Measurements from ENCODE around the gene E2F1. TPM values are rescaled to one million over a fixed set of nuclear protein-coding genes. Genes with fewer than 3 reads are reported as not detected.
A peak's percentile ranks its signal among the peaks of the same experiment; 100 is the strongest.

The E2F1 gene
- total RNA-seq, 2 donors from 2014 or later: 26.9 to 33.7 TPM

DNA sequence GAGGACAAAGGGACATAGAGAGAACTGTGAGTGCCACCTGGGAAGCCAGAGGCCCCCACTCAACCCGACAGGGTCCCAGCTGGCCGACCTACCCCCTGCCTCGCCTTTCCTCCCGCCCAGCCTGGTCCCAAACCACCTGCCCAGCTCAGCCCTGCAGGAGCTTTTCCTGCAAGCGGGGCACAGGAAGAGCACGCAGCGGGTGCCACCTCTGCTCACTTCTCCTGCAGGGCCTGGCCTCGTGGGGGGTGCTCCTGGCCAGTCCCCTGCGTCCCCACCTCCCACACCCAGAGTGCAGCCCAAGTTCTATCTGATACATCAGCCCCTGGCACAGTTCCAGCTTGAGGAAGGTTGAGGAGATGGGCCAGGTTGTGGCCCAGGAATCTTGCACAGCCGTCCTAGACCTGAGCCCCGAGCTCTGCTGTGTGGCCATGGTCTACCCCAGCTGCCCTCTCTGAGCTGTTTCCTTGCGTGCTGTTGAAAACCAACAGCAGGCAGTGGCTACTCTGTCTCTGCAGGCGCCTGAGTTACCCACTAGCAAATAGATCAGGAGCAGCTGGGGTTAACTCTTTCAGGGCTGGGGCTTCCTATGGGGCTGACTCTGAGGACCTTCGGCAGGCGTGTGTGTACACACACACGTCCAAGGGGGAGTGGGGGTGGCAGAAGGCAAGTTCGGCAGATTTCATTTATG lies 13.6 kb downstream of the E2F1 start:
- Histone ChIP-seq H3K36me3 (ENCODE audit: control insufficient read depth, insufficient read depth, low read length) (peaks cover 29% of the 10 kb centered on the region), H3K9me3 (ENCODE audit: control insufficient read depth, low read length) (no peaks in the 10 kb centered on the region), H3K4me1 (ENCODE audit: control insufficient read depth, insufficient read depth, low read length) (peaks cover 13% of the 10 kb centered on the region), H3K4me3 (ENCODE audit: low read length) (peak overlapping the region; percentile 87), H3K9ac (ENCODE audit: extremely low read depth, low read length, poor library complexity, severe bottlenecking) (no peak overlapping the region), H3K27me3 (ENCODE audit: control insufficient read depth, insufficient read depth, low read length, poor library complexity, severe bottlenecking) (no peaks in the 10 kb centered on the region), H3K27ac (ENCODE audit: low read depth, low read length) (no peak overlapping the region)
- Mint-ChIP-seq H3K4me3 (peak overlapping the region; percentile 93), H3K36me3 (ENCODE audit: low read depth) (peaks cover 55% of the 10 kb centered on the region), H3K27me3 (ENCODE audit: insufficient read depth) (peaks cover 2% of the 10 kb centered on the region), H3K9me3 (no peaks in the 10 kb centered on the region), H3K27ac (peak overlapping the region; percentile 41), H3K4me1 (peaks cover 30% of the 10 kb centered on the region)
- no peak for DNase-seq
- TF ChIP-seq, protein P1, sequence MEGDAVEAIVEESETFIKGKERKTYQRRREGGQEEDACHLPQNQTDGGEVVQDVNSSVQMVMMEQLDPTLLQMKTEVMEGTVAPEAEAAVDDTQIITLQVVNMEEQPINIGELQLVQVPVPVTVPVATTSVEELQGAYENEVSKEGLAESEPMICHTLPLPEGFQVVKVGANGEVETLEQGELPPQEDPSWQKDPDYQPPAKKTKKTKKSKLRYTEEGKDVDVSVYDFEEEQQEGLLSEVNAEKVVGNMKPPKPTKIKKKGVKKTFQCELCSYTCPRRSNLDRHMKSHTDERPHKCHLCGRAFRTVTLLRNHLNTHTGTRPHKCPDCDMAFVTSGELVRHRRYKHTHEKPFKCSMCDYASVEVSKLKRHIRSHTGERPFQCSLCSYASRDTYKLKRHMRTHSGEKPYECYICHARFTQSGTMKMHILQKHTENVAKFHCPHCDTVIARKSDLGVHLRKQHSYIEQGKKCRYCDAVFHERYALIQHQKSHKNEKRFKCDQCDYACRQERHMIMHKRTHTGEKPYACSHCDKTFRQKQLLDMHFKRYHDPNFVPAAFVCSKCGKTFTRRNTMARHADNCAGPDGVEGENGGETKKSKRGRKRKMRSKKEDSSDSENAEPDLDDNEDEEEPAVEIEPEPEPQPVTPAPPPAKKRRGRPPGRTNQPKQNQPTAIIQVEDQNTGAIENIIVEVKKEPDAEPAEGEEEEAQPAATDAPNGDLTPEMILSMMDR (conservative IDR thresholded peaks at IDR 0.05): no peak
- 58 to 78% methylated on average over 7 to 17 of the region's 17 CpGs for WGBS, 2 experiments (ENCODE audit: insufficient coverage in 1 of 2, insufficient read length in 1 of 2)

DNA sequence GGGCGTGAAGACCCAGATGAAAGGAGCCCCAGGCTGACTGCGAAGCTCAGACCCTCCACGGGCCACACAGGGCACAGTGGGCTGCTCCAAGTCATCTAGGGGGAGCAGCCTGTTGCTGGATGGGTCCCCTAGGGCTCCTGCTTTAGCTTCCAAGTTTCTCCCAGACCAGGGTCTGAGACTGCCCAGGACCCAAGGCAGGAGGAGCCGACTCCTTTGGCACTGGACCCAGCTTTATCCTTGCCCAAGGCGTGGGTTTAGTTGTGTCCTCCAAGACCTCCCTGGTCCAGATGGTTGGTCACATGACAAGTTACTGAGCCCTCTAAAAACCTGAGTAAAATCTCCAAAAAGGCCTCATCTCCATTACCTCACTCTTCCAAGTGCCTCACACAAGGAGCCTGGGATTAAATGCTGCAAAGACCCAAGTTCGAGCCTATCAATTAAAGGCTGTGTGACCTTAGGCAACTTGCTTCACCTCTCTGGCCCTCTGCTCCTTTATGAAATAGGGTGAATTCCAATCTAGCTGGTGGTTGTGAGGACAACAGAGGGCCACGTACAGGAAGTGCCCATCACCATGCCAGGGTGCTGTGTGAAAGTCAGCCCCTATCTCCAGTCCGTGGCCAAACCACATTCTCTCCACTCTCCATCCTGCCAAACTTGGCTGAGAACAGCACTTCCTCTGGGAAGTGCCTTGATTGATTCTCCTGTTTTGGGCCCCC lies 14.5 kb downstream of the E2F1 start:
- WGBS, 2 experiments (ENCODE audit: insufficient coverage in 1 of 2, insufficient read length in 1 of 2): 91 to 94% methylated on average over 5 to 8 of the region's 8 CpGs
- Histone ChIP-seq H3K27me3 (ENCODE audit: control insufficient read depth, insufficient read depth, low read length, poor library complexity, severe bottlenecking) (no peaks in the 10 kb centered on the region), H3K36me3 (ENCODE audit: control insufficient read depth, insufficient read depth, low read length) (peaks cover 27% of the 10 kb centered on the region), H3K4me3 (ENCODE audit: low read length) (no peak overlapping the region), H3K27ac (ENCODE audit: low read depth, low read length) (no peak overlapping the region), H3K9ac (ENCODE audit: extremely low read depth, low read length, poor library complexity, severe bottlenecking) (no peak overlapping the region), H3K9me3 (ENCODE audit: control insufficient read depth, low read length) (no peaks in the 10 kb centered on the region), H3K4me1 (ENCODE audit: control insufficient read depth, insufficient read depth, low read length) (peaks cover 13% of the 10 kb centered on the region)
- H3K4me1 Mint-ChIP-seq: peaks cover 30% of the 10 kb centered on the region
- H3K9me3 Mint-ChIP-seq: no peaks in the 10 kb centered on the region
- no peak for DNase-seq
- peaks cover 2% of the 10 kb centered on the region for H3K27me3 Mint-ChIP-seq (ENCODE audit: insufficient read depth)
- peak overlapping the region; percentile 93 for H3K4me3 Mint-ChIP-seq
- H3K27ac Mint-ChIP-seq: no peak overlapping the region
- TF ChIP-seq, protein P1 (conservative IDR thresholded peaks at IDR 0.05): no peak
- peaks cover 50% of the 10 kb centered on the region for H3K36me3 Mint-ChIP-seq (ENCODE audit: low read depth)

DNA sequence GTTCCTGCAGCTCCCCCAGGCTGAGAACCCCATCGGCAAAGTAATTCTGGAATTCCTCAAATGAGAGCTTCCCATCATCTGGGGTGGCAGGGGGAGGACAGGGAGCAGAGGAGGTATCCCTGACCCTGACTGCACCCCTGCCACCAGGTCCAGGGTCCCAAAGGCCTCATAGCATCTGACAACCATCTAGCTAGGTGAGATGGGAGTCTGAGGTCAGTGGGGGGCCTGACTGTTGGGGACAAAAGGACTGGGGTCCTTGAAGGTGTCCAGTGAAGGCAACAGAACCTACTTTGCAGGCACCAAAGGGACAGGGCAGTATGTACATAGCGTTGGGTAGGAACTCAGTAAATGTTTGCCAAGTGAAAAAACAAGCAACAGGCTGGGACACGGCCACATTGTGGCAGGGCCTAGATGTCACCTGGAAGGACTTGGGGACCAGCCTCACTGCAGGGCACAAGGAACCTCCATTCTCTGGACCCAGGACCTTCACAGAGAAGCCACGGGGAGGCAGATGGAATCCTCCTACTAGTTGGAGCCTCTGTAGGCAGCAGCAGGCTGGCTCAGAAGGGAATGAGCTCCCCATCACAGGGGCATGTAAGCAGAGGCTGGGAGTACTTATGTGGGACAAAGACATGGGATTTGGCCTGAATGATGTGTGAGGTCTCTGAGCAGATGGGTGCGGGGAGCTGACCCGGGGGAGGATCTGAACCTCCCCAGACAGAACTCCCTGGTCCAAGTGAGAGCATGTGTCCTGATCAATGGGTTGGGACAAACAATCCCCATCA lies 15.3 kb downstream of the E2F1 start:
- TF ChIP-seq, protein P1 (conservative IDR thresholded peaks at IDR 0.05): no peak
- Histone ChIP-seq H3K4me1 (ENCODE audit: control insufficient read depth, insufficient read depth, low read length) (peaks cover 13% of the 10 kb centered on the region), H3K4me3 (ENCODE audit: low read length) (no peak overlapping the region), H3K9me3 (ENCODE audit: control insufficient read depth, low read length) (no peaks in the 10 kb centered on the region), H3K27ac (ENCODE audit: low read depth, low read length) (no peak overlapping the region), H3K36me3 (ENCODE audit: control insufficient read depth, insufficient read depth, low read length) (peaks cover 27% of the 10 kb centered on the region), H3K9ac (ENCODE audit: extremely low read depth, low read length, poor library complexity, severe bottlenecking) (no peak overlapping the region), H3K27me3 (ENCODE audit: control insufficient read depth, insufficient read depth, low read length, poor library complexity, severe bottlenecking) (no peaks in the 10 kb centered on the region)
- DNase-seq: no peak
- 94 to 100% methylated on average over 6 of the region's 6 CpGs for WGBS, 2 experiments (ENCODE audit: insufficient coverage in 1 of 2, insufficient read length in 1 of 2)
- Mint-ChIP-seq H3K4me3 (no peak overlapping the region), H3K27me3 (ENCODE audit: insufficient read depth) (peaks cover 2% of the 10 kb centered on the region), H3K36me3 (ENCODE audit: low read depth) (peaks cover 45% of the 10 kb centered on the region), H3K4me1 (peaks cover 34% of the 10 kb centered on the region), H3K27ac (no peak overlapping the region), H3K9me3 (no peaks in the 10 kb centered on the region)
